GM11168 (cell line): ENCODE data around the gene HMCN2.

Source experiments
- in situ Hi-C: fragments of 300-500 bp; cut with MboI; formaldehyde crosslinking; loops from one replicate; pipeline ENCODE4 v1.12.0; 2022; ENCODE audit warnings: low sequenced_read_pairs; ENCODE audit not compliant: unreplicated experiment

HMCN2 gene

GRCh38 chr9:130319944-130320712 is 54.6 kb downstream of the HMCN2 start:
- in situ Hi-C loops, result no loop called here

DNA sequence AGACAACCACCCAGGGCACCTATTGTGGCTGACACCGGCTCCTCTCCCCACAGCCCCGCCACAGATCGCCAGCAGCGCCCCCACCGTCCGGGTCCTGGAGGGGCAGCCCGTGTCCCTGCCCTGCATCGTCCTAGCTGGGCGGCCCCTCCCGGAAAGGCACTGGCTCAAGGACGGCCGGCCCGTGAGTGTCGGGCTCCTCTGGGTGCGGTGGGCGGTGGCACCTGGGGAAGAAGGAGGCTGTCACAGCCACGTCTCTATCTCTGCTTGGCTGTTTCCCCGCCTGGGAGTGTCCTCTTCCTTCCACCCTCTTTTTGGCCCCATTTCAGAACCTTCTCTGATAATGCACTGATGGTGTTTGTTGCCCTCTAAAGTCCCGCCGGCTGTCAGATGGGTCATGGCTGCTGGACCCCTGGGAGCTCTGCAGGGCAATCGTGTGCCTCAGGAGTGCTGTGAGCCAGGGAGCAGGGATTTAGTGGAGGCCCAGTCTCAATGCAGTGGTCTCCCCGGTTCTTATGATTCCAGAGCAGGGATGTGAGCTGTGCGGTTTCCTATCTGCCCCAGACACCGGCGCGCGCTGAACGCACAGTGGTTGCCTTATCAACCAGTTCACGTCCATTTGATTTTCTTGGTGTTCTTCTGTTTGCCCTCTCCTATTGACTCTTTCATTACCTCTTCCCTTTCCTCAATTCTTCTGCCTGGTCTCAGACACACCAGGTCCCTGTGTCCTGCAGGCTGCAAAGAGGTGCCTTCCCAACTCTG is 55.3 kb downstream of the HMCN2 start:
- in situ Hi-C loops, result no loop called here

- in situ Hi-C loops, result no loop called here
These were observed 56.0 kb downstream of the HMCN2 start for GRCh38 chr9:130321539-130321938.

GRCh38 chr9:130323051-130323745 is 57.6 kb downstream of the HMCN2 start:
- in situ Hi-C loops, result no loop called here

DNA sequence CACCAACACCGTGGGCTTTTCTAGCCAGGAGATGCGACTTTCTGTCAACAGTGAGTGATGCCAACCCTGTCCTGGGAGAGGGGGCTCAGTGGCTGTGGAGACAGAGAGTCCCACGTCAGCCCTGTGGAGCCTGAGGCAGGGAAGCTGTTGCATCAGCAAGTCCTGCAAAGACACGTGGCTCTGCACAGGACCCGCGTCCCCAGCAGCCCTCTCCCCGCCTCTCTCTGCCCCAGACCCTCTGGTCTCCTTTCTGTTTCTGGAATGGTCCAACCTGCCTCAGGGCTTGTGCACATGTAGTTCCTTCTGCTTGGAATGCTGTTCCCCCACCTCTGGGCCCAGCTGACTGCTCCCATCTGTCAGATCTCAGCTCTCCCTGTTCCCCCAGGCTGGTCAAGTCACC is 60.4 kb downstream of the HMCN2 start:
- in situ Hi-C loops, result no loop called here

DNA sequence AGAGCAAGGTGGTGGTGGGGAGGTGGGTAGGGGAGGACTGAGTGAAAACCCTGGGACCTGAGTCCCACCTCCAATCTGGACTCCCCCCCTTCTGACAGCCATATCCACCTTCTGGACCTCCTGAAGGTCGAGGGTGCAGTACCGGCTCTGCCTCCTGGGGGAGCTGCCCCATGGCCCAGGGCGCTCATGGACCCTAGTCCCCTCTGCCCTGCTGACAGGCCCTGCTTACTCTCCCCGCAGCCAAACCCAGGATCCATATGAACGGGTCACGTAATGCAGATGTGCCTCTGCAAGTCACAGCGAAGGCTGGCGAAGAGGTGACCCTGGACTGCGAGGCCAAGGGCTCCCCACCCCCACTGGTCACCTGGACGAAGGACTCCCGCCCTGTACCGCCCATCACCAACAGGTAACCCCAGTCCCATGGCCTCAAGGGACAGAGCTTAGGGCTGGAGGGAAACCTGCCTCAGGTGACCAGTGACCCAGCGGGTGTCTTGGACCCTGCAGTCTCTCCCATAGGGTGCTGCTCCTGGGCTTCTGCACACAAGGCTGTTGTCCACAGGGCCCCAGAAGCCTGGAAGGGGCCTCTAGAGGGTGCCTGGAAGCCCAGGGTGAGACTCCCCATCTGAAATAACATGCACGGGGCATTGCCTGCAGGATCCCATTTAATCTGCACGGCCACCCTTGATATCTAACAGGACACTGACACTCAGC is 61.7 kb downstream of the HMCN2 start:
- in situ Hi-C loops, result no loop called here

DNA sequence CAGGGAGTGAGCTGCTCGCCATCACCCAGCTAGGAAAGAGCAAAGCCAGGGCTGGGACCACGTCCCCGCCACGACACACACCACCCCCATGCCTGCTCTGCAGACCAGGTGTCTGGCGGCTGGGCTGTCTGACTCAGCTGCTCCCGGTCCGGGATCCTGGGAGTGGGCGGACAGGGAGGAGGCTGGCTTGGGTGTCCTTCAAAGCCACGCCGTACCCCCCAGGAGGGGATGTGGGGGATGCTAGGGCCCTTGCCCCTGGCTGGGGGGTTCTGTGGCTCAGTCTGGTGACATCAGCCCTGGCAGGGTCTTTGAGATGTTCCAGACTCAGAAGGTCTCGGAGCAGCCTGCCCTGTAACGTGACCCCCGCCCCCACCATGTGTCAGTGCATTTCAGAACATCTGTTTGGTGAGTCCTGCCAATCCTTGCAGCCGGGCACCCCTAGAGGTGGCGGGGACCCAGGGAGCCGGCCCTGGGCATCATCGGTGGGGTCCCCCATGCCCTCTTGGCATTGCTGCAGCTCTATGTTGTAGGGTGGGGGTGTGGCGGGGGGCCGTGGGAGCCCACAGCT is 62.3 kb downstream of the HMCN2 start:
- in situ Hi-C loops, result no loop called here

GRCh38 chr9:130328349-130328801 is 62.8 kb downstream of the HMCN2 start:
- in situ Hi-C loops, result no loop called here

- in situ Hi-C loops, result no loop called here
These were observed 63.5 kb downstream of the HMCN2 start for GRCh38 chr9:130329061-130329460.

GRCh38 chr9:130330202-130330862 is 64.8 kb downstream of the HMCN2 start:
- in situ Hi-C loops, result no loop called here

GRCh38 chr9:130331061-130331460 is 65.5 kb downstream of the HMCN2 start:
- in situ Hi-C loops, result no loop called here

DNA sequence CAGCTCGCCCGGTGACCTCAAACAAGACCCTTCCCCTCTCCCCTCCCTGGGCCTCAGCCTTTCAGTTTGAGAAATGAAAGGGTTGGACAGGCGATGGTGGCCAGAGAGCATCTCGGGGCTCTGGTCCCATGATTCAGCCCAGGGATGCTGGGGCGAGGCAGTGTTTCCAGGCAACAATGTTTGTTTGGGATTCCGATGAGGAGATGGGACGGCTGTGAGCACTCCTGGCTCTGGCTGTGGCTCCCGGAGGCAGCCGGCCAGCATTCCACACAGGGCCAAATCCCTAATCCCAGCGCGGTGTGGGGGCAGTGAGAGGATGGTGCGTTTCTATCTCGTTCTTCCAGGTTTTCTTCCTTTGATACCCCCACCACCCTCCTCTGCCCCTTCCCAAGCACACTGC is 66.0 kb downstream of the HMCN2 start:
- in situ Hi-C loops, result no loop called here

DNA sequence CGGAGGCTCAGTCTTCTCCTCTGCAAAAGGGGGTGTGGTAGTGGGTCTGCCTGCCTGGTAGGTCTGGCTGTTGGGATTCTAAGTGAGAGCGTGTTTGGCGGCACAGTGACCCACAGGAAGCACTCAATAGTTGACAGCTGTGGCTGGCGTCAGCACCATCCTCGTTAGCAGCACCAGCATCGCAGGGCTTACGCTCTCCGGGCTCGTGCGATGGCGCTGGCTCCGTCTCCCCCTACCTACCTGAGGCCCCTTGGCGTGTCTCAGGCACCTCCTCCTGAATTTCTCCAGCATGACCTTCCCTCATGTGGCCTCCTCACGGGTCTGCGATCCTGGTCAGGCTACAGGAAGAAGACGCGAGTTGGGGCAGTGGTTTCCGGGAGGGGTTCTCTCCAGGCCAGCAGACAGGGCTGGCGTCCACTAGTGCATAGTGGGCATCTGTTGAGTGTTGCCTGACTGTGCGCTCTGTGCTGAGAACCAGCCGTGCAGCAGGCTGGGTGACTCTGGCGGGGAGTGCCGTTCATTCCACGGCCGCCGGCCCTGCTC is 66.9 kb downstream of the HMCN2 start:
- in situ Hi-C loops, result no loop called here

DNA sequence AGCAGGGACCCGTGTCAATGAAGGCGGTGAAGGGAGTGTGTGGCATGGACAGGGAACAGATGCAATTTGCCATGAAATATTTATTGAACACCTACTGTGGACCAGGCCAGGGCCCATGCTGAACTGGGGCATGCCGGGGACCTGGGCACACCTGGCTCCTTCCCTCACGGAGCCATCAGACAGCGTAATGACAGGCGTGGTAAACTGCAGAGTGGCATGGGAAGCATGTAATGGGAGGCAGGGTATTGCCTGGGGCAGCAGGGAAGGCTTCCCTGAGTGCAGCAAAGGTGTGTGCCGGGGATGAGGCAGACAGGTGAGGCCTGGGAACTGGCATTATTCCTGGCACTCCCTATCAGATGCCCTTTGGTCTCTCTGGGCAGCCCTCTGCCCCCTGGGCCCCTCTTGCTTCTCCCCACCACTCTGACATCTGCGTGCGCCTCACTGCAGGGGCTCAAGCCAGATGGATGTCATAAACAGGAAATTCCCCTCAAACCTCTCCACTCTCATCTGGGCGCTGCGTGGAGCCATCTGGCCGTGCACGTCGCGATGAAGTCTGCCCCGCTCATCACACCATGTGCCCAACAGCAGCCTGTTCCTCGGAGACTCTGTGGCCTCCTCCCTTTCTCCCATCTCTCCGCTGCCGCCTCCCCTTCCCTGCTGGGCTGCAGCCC is 67.6 kb downstream of the HMCN2 start:
- in situ Hi-C loops, result no loop called here

GRCh38 chr9:130333712-130334062 is 68.1 kb downstream of the HMCN2 start:
- in situ Hi-C loops, result no loop called here

- in situ Hi-C loops, result no loop called here
These were observed 69.4 kb downstream of the HMCN2 start for GRCh38 chr9:130334915-130335314.

DNA sequence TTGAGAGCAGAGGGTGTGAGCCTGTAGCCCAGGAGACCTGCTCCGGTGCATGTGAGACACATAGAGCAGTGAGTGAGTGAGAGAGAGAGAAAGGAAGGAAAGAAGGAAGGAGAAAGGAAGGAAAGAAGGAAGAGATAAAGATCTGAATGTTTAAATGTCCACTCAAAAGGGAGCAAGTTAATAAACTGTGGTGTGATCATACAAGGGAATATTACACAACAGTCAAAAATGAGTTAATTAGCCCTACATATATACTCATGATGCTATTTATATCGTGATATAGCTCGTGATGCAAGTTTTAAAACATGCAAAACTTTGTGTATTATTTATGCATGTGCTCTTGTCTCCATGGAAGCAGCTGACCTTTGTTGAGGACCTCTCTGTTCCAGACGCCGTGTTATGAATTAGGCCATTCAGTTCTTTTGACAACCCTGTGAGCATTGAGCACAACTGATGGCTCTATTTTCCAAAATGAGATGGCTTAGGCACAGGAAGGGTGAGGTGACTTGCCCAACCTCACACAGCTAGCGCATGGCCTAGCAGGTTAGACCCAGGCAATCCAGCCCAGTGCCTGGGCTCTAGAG is 70.6 kb downstream of the HMCN2 start:
- in situ Hi-C loops, result no loop called here

GRCh38 chr9:130336885-130337284 is 71.3 kb downstream of the HMCN2 start:
- in situ Hi-C loops, result no loop called here

DNA sequence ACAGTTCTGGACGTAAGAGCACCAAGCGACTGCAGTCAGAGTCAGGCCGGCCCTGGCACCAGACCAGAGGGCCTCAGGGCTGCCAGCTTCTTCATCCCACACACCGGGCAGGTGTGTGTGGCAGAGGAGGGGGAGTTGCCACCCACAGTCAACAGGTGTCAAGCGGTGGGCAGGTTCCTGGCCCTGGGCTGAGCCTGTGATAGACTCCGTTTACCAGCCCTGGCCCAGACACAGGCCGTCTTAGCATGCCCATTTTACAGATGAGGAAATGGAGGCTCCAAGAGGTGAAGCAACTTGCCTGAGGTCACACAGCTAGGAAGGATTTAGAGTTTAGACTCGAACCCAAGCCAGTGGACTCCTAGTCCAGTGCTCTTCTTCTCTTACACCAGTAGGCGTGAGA is 71.8 kb downstream of the HMCN2 start:
- in situ Hi-C loops, result no loop called here
